Endothelial cell of umbilical vein (primary cell): ENCODE data around the gene SAMD4A. TPM values are rescaled to one million over a fixed set of nuclear protein-coding genes. Genes with fewer than 3 reads are reported as not detected.

Experiments
- BruUV-seq: library from RNA; stranded (reverse); fragments of 400-500 nt; replicated peaks from 2 replicates; lab custom pipeline; 2021; lab: Mats Ljungman, UMichigan
- CTCF ChIA-PET: fragments of 300-600, 350-600 bp; sonication (Branson Sonifier 250); formaldehyde crosslinking; loops from one replicate; lab custom pipeline; 2021; ENCODE audit warnings: antibody characterized with exemption, inconsistent platforms; lab: Charles Lee
- POLR2A ChIA-PET: fragments of 300-600, 350-600 bp; sonication (Branson Sonifier 250); formaldehyde crosslinking; loops from one replicate; lab custom pipeline; 2021; ENCODE audit warnings: antibody characterized with exemption, inconsistent platforms; lab: Charles Lee
- DNase-seq: peaks from one replicate; pipeline ENCODE4 v3.0.0-alpha.2; 2011; ENCODE audit warnings: low read depth, low spot score
- FAIRE-seq: peaks from 2 replicates; lab custom pipeline; 2011; peaks lifted over from hg19 to GRCh38; lab: Jason Lieb, UNC
- H2AFZ ChIP-seq: 2 replicates; pipeline ENCODE4 v1.6.0; 2012; ENCODE audit warnings: low read depth, low read length, control low read depth, inconsistent platforms
- H3K27ac ChIP-seq: 2 replicates; pipeline ENCODE4 v1.5.1; 2011; ENCODE audit warnings: low read depth, mild to moderate bottlenecking, control low read depth, low read length, moderate library complexity; ENCODE audit not compliant: insufficient read depth
- H3K27me3 ChIP-seq, 2 experiments: 2 replicates each; pipeline versions ENCODE4 v1.6.0 to v1.6.1; 2011; ENCODE audit warnings: low read length in 2 of 2, mixed read lengths in 1 of 2; ENCODE audit not compliant: control insufficient read depth in 2 of 2, insufficient read depth in 2 of 2
- H3K36me3 ChIP-seq, 2 experiments: 2 replicates in 1 of 2; 3 replicates in 1 of 2; pipeline ENCODE4 v1.5.1; 2011; ENCODE audit warnings: low read length in 2 of 2, mild to moderate bottlenecking in 1 of 2, moderate library complexity in 1 of 2; ENCODE audit not compliant: control insufficient read depth in 2 of 2, insufficient read depth in 2 of 2; ENCODE audit errors: extremely low read depth in 1 of 2
- H3K4me1 ChIP-seq: 3 replicates; pipeline ENCODE4 v1.5.1; 2011; ENCODE audit warnings: mild to moderate bottlenecking, low read length; ENCODE audit not compliant: control insufficient read depth, insufficient read depth; ENCODE audit errors: extremely low read depth
- H3K4me2 ChIP-seq: 2 replicates; pipeline ENCODE4 v1.6.1; 2011; ENCODE audit warnings: low read length, control low read depth, mixed read lengths; ENCODE audit not compliant: insufficient read depth
- H3K4me3 ChIP-seq, 3 experiments: fragments of 200-600 bp in 1 of 3; sonication (generic), shearing (Covaris generic) in 1 of 3; replicated peaks in 1 of 3; 2 replicates each; pipeline ENCODE4 v1.5.1; 2011 to 2016; ENCODE audit warnings: control low read depth in 3 of 3, low read length in 3 of 3, mild to moderate bottlenecking in 2 of 3, inconsistent platforms in 1 of 3, low read depth in 1 of 3, moderate library complexity in 1 of 3; ENCODE audit not compliant: insufficient read depth in 1 of 3
- H3K79me2 ChIP-seq: 2 replicates; pipeline ENCODE4 v1.6.0; 2012; ENCODE audit warnings: low read length, inconsistent platforms; ENCODE audit not compliant: control insufficient read depth, insufficient read depth
- H3K9ac ChIP-seq: replicated peaks from 2 replicates; pipeline ENCODE3; 2011; ENCODE audit warnings: low read length, control low read depth; ENCODE audit not compliant: insufficient read depth; ENCODE audit errors: extremely low read depth
- H3K9me1 ChIP-seq: replicated peaks from 3 replicates; pipeline ENCODE4 v1.6.0; 2011; ENCODE audit warnings: mild to moderate bottlenecking, low read length; ENCODE audit not compliant: control insufficient read depth, insufficient read depth; ENCODE audit errors: extremely low read depth
- H3K9me3 ChIP-seq: replicated peaks from 2 replicates; pipeline ENCODE4 v1.5.1; 2012; ENCODE audit warnings: low read length, inconsistent platforms; ENCODE audit not compliant: control insufficient read depth, insufficient read depth
- H4K20me1 ChIP-seq: replicated peaks from 2 replicates; pipeline ENCODE3; 2011; ENCODE audit warnings: mild to moderate bottlenecking, low read length; ENCODE audit not compliant: control insufficient read depth, insufficient read depth; ENCODE audit errors: extremely low read depth
- CTCF ChIP-seq, 2 donors: IDR thresholded peaks; 1 replicate in 1 of 2; 2 replicates in 1 of 2; pipeline ENCODE4 v1.5.1; 2011; ENCODE audit warnings: low read length in 2 of 2, mild to moderate bottlenecking in 2 of 2, moderate library complexity in 2 of 2, control low read depth in 1 of 2, inconsistent platforms in 1 of 2, low read depth in 1 of 2; ENCODE audit not compliant: insufficient read depth in 1 of 2; ENCODE audit errors: extremely low read depth in 1 of 2
- EZH2 ChIP-seq: IDR thresholded peaks from 2 replicates; pipeline ENCODE4 v1.6.1; 2012; ENCODE audit warnings: borderline replicate concordance, low read depth, mild to moderate bottlenecking, moderate library complexity, low read length, inconsistent platforms; ENCODE audit not compliant: severe bottlenecking
- FOS ChIP-seq: IDR thresholded peaks from 2 replicates; pipeline ENCODE4 v1.6.1; 2011; ENCODE audit warnings: mild to moderate bottlenecking, low read length, moderate library complexity, borderline replicate concordance; ENCODE audit not compliant: insufficient read depth
- GATA2 ChIP-seq: IDR thresholded peaks from 2 replicates; pipeline ENCODE4 v1.7.0; 2011; ENCODE audit warnings: low read depth, mild to moderate bottlenecking, moderate library complexity, mixed read lengths, low read length; ENCODE audit not compliant: insufficient read length, insufficient read depth
- JUN ChIP-seq: IDR thresholded peaks from 2 replicates; pipeline ENCODE4 v1.6.1; 2011; ENCODE audit warnings: borderline replicate concordance, low read depth; ENCODE audit not compliant: insufficient read length, insufficient read depth
- MAX ChIP-seq: IDR thresholded peaks from 2 replicates; pipeline ENCODE4 v1.6.1; 2011; ENCODE audit not compliant: insufficient read depth, insufficient read length
- MYC ChIP-seq: IDR thresholded peaks from one replicate; pipeline ENCODE4 v1.6.1; 2011; ENCODE audit warnings: mild to moderate bottlenecking, low read depth, low read length
- POLR2A ChIP-seq: IDR thresholded peaks from 2 replicates; pipeline ENCODE4 v1.6.1; 2012; ENCODE audit warnings: low read depth, mild to moderate bottlenecking, control low read depth, low read length
- POLR2AphosphoS5 ChIP-seq: IDR thresholded peaks from 2 replicates; pipeline ENCODE4 v1.6.1; 2012; ENCODE audit warnings: low read depth, mild to moderate bottlenecking, control low read depth, low read length, moderate library complexity; ENCODE audit not compliant: insufficient read depth
- dilution Hi-C: fragments of 300-500 bp; cut with MboI; formaldehyde crosslinking; loops from one replicate; pipeline ENCODE4 v1.15.0; 2019; ENCODE audit warnings: low sequenced_read_pairs; ENCODE audit not compliant: extremely low pct_ligation_motif_present
- intact Hi-C: fragments of 100-400 bp; cut with micrococcal nuclease; formaldehyde crosslinking; loops from one replicate; pipeline ENCODE4 v1.10.0; 2022
- polyA plus RNA-seq, 4 experiments: library from polyadenylated mRNA; depleted of rRNA in 3 of 4; stranded (reverse) in 3 of 4; unstranded in 1 of 4; fragments of >200 nt; gene quantifications; 2 replicates each; pipeline versions ENCODE4 v1.2.1 to v1.2.3, GENCODE V29; 2011 to 2012; ENCODE audit warnings: missing spikeins in 1 of 4
- total RNA-seq: library from RNA; stranded (reverse); gene quantifications from 2 replicates; pipeline ENCODE4 v1.2.3, GENCODE V29; 2021

Gene SAMD4A
- total and polyA plus RNA-seq, 2 donors (not counting 3 experiments of a cell fraction or from before 2014, with no cell fraction given), result 37.7 to 95.3 TPM

GRCh38 chr14:54785778-54786770 is 219.1 kb downstream of the SAMD4A start:
- POLR2A ChIA-PET, result no interaction called here
- H3K9ac ChIP-seq, result no peak overlapping the region
- H3K9me1 ChIP-seq, result no peaks in the 10 kb centered on the region
- no peak overlapping the region for H3K4me3 ChIP-seq
- no peak overlapping the region for H3K4me2 ChIP-seq
- TF ChIP-seq MAX (no peak), FOS (no peak), CTCF (IDR thresholded peaks at IDR 0.05; ENCODE audit: extremely low read depth in 1 of 2, insufficient read depth in 1 of 2, low read depth in 1 of 2, low read length in 2 of 2) (no peak), JUN (no peak), MYC (no peak), POLR2A (no peak), EZH2 (no peak), GATA2 (no peak), POLR2AphosphoS5 (no peak)
- no peak for FAIRE-seq
- H3K9me3 ChIP-seq, result no peaks in the 10 kb centered on the region
- H4K20me1 ChIP-seq, result no peaks in the 10 kb centered on the region
- H3K27me3 ChIP-seq, result no peaks in the 10 kb centered on the region
- H3K27ac ChIP-seq, result no peak overlapping the region
- H3K36me3 ChIP-seq, result peaks cover 17 to 66% of the 10 kb centered on the region in 2 experiments
- dilution Hi-C loops, result no loop called here
- CTCF ChIA-PET, result interaction anchor here (0.6 to 2.9 kb wide), 5 partner anchors 10 to 221 kb away, joined by 3 to 11 read pairs (median 8); no protein-coding TSS in a partner anchor
- H2AFZ ChIP-seq, result no peak overlapping the region
- intact Hi-C loops, result no loop called here
- H3K4me1 ChIP-seq, result no peaks in the 10 kb centered on the region
- BruUV-seq, result no TSS peak
- H3K79me2 ChIP-seq, result no peaks in the 10 kb centered on the region
- DNase-seq, result no peak
